Stimulated activated naive B cell treated with anti-CD40 and anti-IgM and Interleukin-4, amounts not matched to agents 10 μg/mL and 1 μg/mL and 100 μg/mL, for 72 hours (primary cell): ENCODE measurements around the gene MEIS1.

Source experiments
- ATAC-seq, 2 donors: fragments of 150-1000 bp; cut with Tn5 transposase; replicated peaks; 2 replicates each; pipeline ENCODE4 v1.10.0; 2021; ENCODE audit warnings: moderate library complexity in 1 of 2
- DNase-seq: peaks from one replicate; pipeline ENCODE4 v3.0.0; 2021
- H3K27ac Mint-ChIP-seq: one replicate; pipeline ENCODE4 v1.8.0; 2022; ENCODE audit warnings: mild to moderate bottlenecking, mixed read lengths
- H3K27me3 Mint-ChIP-seq, 2 donors: one replicate each; pipeline ENCODE4 v1.8.0; 2022; ENCODE audit warnings: mixed read lengths in 2 of 2
- H3K36me3 Mint-ChIP-seq, 2 donors: one replicate each; pipeline ENCODE4 v1.8.0; 2022; ENCODE audit warnings: mixed read lengths in 2 of 2, mild to moderate bottlenecking in 1 of 2
- H3K4me1 Mint-ChIP-seq, 2 donors: one replicate each; pipeline ENCODE4 v1.8.0; 2022; ENCODE audit warnings: mixed read lengths in 2 of 2, mild to moderate bottlenecking in 1 of 2
- H3K4me3 Mint-ChIP-seq, 2 donors: one replicate each; pipeline ENCODE4 v1.8.0; 2022; ENCODE audit warnings: mild to moderate bottlenecking in 2 of 2, mixed read lengths in 2 of 2, moderate library complexity in 1 of 2
- H3K9me3 Mint-ChIP-seq, 2 donors: one replicate each; pipeline ENCODE4 v1.8.0; 2022; ENCODE audit warnings: mixed read lengths in 2 of 2, mild to moderate bottlenecking in 1 of 2

MEIS1 gene

GRCh38 chr2:66445076-66445924 is 10.4 kb downstream of the MEIS1 start:
- Mint-ChIP-seq H3K27ac (peak overlapping the region; percentile 14), H3K36me3 (no peaks in the 10 kb centered on the region), H3K4me1 (peaks cover 4 to 23% of the 10 kb centered on the region in 2 donors), H3K9me3 (no peaks in the 10 kb centered on the region), H3K27me3 (peaks cover 42 to 69% of the 10 kb centered on the region in 2 donors), H3K4me3 (peak overlapping the region; percentile 10 to 57)
- DNase-seq = no peak
- no peak for ATAC-seq

- no peak overlapping the region for H3K27ac Mint-ChIP-seq
- no peaks in the 10 kb centered on the region for H3K36me3 Mint-ChIP-seq
- H3K27me3 Mint-ChIP-seq = peaks cover 36 to 60% of the 10 kb centered on the region in 2 donors
- DNase-seq (no peak), ATAC-seq (no peak)
- peaks cover 2 to 16% of the 10 kb centered on the region in 2 donors for H3K4me1 Mint-ChIP-seq
- no peaks in the 10 kb centered on the region for H3K9me3 Mint-ChIP-seq
- peak overlapping the region in 1 of 2 donors; percentile 57 for H3K4me3 Mint-ChIP-seq
Observed at GRCh38 chr2:66445925-66446871, 11.3 kb downstream of the MEIS1 start.

- ATAC-seq = no peak
- no peak overlapping the region for H3K4me3 Mint-ChIP-seq
- DNase-seq = no peak
- H3K36me3 Mint-ChIP-seq = no peaks in the 10 kb centered on the region
- H3K9me3 Mint-ChIP-seq = no peaks in the 10 kb centered on the region
- no peak overlapping the region for H3K27ac Mint-ChIP-seq
- H3K27me3 Mint-ChIP-seq = peaks cover 30 to 53% of the 10 kb centered on the region in 2 donors
- peaks cover 2 to 16% of the 10 kb centered on the region in 2 donors for H3K4me1 Mint-ChIP-seq
Observed at GRCh38 chr2:66446941-66447340, 12.0 kb downstream of the MEIS1 start.

- H3K9me3 Mint-ChIP-seq = no peaks in the 10 kb centered on the region
- no peak for DNase-seq
- H3K27ac Mint-ChIP-seq = no peak overlapping the region
- H3K36me3 Mint-ChIP-seq = no peaks in the 10 kb centered on the region
- peaks cover 27 to 48% of the 10 kb centered on the region in 2 donors for H3K27me3 Mint-ChIP-seq
- no peak for ATAC-seq
- no peak overlapping the region for H3K4me3 Mint-ChIP-seq
- H3K4me1 Mint-ChIP-seq = peaks cover 2 to 16% of the 10 kb centered on the region in 2 donors
Observed at GRCh38 chr2:66447677-66448076, 12.8 kb downstream of the MEIS1 start.

GRCh38 chr2:66448136-66448991 is 13.4 kb downstream of the MEIS1 start:
- Mint-ChIP-seq H3K9me3 (no peaks in the 10 kb centered on the region), H3K4me1 (peaks cover 2 to 16% of the 10 kb centered on the region in 2 donors)
- no peak for ATAC-seq

GRCh38 chr2:66452214-66452613 is 17.3 kb downstream of the MEIS1 start:
- Mint-ChIP-seq H3K27me3 (peaks cover 7 to 8% of the 10 kb centered on the region in 2 donors), H3K4me1 (no peaks in the 10 kb centered on the region), H3K9me3 (no peaks in the 10 kb centered on the region), H3K27ac (no peak overlapping the region), H3K36me3 (no peaks in the 10 kb centered on the region), H3K4me3 (no peak overlapping the region)
- ATAC-seq (no peak), DNase-seq (no peak)

More at GRCh38 chr2:66448136-66448991, 13.4 kb downstream of the MEIS1 start:
- no peak for DNase-seq
- Mint-ChIP-seq H3K36me3 (no peaks in the 10 kb centered on the region), H3K4me3 (no peak overlapping the region), H3K27ac (no peak overlapping the region), H3K27me3 (peaks cover 24 to 41% of the 10 kb centered on the region in 2 donors)

GRCh38 chr2:66452917-66453316 is 18.0 kb downstream of the MEIS1 start:
- H3K9me3 Mint-ChIP-seq = no peaks in the 10 kb centered on the region
- ATAC-seq (no peak), DNase-seq (no peak)
- H3K4me1 Mint-ChIP-seq = no peaks in the 10 kb centered on the region
- no peak overlapping the region for H3K27ac Mint-ChIP-seq
- no peak overlapping the region for H3K4me3 Mint-ChIP-seq
- H3K36me3 Mint-ChIP-seq = no peaks in the 10 kb centered on the region
- peaks cover under 1% of the 10 kb centered on the region in 2 donors for H3K27me3 Mint-ChIP-seq

GRCh38 chr2:66455490-66455889 is 20.6 kb downstream of the MEIS1 start:
- H3K27ac Mint-ChIP-seq = no peak overlapping the region
- no peaks in the 10 kb centered on the region for H3K4me1 Mint-ChIP-seq
- ATAC-seq = no peak

GRCh38 chr2:66456183-66457041 is 21.5 kb downstream of the MEIS1 start:
- H3K4me1 Mint-ChIP-seq = no peaks in the 10 kb centered on the region
- no peaks in the 10 kb centered on the region for H3K36me3 Mint-ChIP-seq
- H3K4me3 Mint-ChIP-seq = no peak overlapping the region
- H3K27me3 Mint-ChIP-seq = no peaks in the 10 kb centered on the region
- DNase-seq = no peak
- no peak overlapping the region for H3K27ac Mint-ChIP-seq
- no peak for ATAC-seq
- H3K9me3 Mint-ChIP-seq = no peaks in the 10 kb centered on the region

More at GRCh38 chr2:66455490-66455889, 20.6 kb downstream of the MEIS1 start:
- no peaks in the 10 kb centered on the region for H3K27me3 Mint-ChIP-seq
- H3K9me3 Mint-ChIP-seq = no peaks in the 10 kb centered on the region
- H3K36me3 Mint-ChIP-seq = no peaks in the 10 kb centered on the region
- no peak overlapping the region for H3K4me3 Mint-ChIP-seq
- DNase-seq = no peak

- ATAC-seq (no peak), DNase-seq (no peak)
- Mint-ChIP-seq H3K4me3 (no peak overlapping the region), H3K4me1 (no peaks in the 10 kb centered on the region), H3K27me3 (no peaks in the 10 kb centered on the region), H3K9me3 (no peaks in the 10 kb centered on the region), H3K36me3 (no peaks in the 10 kb centered on the region), H3K27ac (no peak overlapping the region)
Observed at GRCh38 chr2:66457545-66457944, 22.6 kb downstream of the MEIS1 start.

GRCh38 chr2:66460031-66460430 is 25.1 kb downstream of the MEIS1 start:
- ATAC-seq (no peak), DNase-seq (no peak)
- Mint-ChIP-seq H3K4me3 (no peak overlapping the region), H3K4me1 (no peaks in the 10 kb centered on the region), H3K9me3 (no peaks in the 10 kb centered on the region), H3K27ac (no peak overlapping the region), H3K36me3 (no peaks in the 10 kb centered on the region), H3K27me3 (no peaks in the 10 kb centered on the region)

GRCh38 chr2:66461001-66461663 is 26.2 kb downstream of the MEIS1 start:
- DNase-seq = no peak
- no peak overlapping the region for H3K4me3 Mint-ChIP-seq
- no peaks in the 10 kb centered on the region for H3K27me3 Mint-ChIP-seq
- H3K27ac Mint-ChIP-seq = no peak overlapping the region
- H3K4me1 Mint-ChIP-seq = no peaks in the 10 kb centered on the region
- H3K9me3 Mint-ChIP-seq = no peaks in the 10 kb centered on the region
- no peaks in the 10 kb centered on the region for H3K36me3 Mint-ChIP-seq
- ATAC-seq = no peak
